SHP77 treated with DMSO at 0.1 percent for 48 hours (cell line): ENCODE data around the gene COLEC11.
A peak's percentile ranks its signal among the peaks of the same experiment; 100 is the strongest.
"Not testable (repeated sequence)": the region's sequence is repeated elsewhere in the genome, so short reads cannot be mapped to it uniquely, and the experiment has no call there.

Experiments
- DNase-seq: peaks from one replicate; lab custom pipeline; 2025; lab: John Stamatoyannopoulos, UW

COLEC11 gene

GRCh38 chr2:3654531-3655225 is 59.8 kb downstream of the COLEC11 start:
- DNase-seq: no peak

DNA sequence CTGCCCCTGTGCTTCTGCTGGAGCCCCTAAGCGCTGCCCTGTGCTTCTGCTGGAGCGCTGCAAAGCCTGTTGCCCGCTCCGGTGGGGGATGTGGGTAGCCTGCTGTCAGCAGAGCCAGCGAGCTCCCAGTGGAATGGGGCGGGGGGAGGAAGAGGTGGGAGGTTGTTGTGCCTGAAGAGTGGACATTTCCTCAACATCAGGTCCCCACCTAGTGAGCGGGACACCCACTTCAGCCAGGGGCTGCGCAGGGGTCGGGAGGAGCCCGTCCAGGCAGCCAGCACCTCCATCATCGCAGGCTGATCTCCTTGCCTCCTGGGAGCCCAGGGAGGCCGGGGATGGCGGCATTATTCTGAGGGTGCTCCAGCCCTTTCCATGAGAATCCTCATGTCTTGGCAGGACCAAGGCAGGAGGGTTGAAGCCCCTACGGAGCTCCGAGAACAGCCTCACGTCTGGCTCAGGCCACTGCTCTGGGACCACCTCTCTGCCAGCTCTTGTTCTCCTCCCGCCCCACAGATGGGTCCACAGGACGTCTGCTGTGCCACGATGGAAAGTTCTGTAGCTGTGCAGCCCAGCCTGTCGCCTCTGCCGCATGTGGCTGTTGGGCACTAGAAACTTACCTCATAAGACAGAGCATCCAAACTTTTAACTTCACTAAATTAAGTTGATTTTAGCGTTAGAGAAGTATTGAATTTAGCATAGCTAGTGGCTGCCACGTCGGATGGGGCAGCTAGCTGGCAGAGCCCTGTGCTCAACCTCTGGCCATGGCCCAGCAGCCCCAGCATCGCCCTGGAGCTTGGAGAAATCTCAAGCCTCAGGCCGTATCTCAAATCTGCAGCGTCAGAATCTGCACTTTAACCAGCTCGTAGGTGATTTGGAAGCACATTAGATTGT is 61.2 kb downstream of the COLEC11 start:
- no peak for DNase-seq

DNA sequence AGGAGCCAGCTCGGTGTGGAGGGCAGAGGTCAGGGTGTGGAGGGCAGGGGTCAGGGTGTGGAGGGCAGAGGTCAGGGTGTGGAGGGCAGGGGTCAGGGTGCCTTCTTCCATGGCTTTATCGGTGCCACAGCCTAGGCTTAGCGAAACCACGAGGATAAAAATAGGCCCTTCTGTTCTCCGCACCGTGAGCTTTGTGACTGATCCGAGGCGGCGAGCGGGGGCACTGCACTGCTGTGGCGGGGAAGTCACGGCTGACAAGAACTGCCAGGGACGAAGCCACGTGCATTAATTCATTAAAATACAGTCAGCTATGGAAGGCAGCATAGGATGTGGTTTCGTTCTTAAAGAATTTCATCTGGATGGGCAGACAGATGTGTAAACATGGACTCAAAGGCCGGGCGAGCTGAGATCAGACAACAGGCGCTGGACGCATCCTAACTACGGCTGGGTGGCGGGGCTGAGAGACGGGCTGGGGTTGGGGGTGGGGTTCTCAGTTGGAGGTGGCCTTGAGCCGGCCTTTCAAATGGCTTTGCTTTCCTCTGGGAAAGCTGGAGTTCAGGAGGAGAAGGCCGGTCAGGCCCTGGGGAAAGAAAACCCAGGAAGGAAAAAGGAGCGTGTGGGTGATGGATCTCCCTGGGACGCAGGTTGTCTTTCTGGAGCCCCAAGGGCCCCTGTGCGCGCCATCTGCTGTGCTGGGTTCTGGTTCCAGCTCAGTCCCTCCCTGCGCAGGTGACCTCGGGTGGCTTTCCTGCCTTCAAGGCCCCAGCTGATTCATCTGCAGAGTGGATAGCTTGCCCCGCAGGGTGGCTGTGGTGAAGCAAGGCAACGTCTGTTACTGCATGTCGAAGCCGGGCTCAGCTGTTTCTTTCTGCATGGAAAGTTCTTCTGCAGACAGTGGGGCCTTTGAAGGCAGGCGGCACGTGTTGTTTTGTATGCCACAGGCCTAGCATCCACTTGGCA is 62.1 kb downstream of the COLEC11 start:
- no peak for DNase-seq

DNA sequence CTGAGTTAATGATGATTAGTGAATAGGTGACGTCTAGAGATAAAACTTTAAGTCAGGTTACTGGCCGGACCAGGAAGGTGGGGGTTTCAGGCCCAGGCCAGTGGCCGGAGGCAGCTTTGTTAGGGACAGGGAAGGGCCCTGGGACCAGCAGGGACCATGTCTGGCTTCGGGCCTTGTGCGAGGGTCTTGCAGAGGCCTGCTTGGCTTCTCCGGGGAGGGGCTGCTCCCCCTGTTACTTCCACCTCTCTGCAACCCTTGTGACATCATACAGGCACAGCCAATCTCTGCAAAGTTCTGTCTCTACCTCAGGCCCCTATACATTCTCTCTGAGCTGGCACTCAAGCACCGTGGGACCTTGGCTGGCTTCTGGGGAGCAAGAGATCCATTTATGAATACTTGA is 63.0 kb downstream of the COLEC11 start, which contains the start of gene ALLC:
ALLC (plus strand) TSS at position 320 of the 400 bp plus-strand sequence. CDS start 12,958 bp downstream, outside the sequence.
- no peak for DNase-seq

DNA sequence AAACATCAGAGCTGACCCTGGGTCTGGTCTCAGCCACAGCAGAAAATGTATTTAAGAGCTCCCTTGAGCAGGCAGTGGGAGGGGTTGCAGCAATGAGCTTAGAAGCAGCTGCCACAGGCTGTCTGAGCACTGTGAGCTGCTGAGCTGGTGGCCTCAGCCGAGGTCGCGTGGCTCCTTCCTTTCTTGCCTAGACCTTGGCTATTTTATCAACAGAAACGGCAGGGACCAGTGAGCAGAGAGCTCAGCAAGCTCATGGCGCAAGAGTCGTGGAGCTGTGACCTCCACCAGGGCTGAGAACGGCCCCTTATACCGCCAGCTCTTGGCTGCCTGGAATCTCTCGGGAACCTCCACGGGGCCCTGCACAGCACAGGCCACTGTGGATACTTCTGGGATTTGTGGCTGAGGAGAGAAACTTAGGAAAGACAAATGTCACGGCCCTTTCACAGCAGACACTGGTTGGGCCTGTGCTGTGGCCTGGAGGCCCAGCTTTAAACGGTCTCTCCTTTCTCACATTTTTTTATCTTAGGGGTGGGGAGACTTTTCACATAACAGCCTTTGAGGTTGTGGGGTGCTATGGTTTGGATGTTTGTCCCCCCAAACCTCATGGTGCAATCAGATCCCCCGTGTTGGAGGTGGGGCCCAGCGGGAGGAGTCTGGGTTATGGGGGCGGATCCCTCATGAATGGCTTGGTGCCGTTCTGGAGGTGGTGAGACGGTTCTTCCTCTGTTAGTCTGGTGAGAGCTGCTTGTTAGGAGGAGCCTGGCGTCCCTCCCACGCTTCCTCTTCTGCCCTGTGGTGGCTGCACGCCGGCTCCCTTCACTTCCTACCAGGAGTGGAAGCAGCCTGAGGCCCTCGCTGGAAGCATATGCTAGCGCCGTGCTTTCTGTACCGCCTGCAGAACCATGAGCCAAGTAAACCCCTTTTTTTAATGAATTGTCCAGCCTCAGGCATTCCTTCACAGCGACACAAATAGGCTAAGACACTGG is 64.8 kb downstream of the COLEC11 start:
- DNase-seq: peak; percentile 49

DNA sequence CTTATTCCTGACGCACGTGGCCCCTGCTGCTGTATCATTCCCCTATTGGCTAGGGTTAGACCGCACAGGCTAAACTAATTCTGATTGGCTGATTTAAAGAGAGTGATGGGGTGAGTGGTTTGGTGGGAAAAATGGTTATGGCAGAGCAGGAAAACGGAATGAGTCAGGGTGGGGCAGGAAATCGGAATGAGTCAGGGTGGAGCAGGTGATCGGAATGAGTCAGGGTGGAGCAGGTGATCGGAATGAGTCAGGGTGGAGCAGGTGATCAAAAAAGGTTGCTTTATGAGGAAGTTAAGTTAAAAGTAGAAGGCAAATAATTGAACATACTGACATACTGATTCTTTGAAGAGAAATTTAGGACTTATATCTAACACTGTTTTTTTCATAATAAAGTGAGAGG is 65.7 kb downstream of the COLEC11 start:
- not testable (repeated sequence) for DNase-seq

DNA sequence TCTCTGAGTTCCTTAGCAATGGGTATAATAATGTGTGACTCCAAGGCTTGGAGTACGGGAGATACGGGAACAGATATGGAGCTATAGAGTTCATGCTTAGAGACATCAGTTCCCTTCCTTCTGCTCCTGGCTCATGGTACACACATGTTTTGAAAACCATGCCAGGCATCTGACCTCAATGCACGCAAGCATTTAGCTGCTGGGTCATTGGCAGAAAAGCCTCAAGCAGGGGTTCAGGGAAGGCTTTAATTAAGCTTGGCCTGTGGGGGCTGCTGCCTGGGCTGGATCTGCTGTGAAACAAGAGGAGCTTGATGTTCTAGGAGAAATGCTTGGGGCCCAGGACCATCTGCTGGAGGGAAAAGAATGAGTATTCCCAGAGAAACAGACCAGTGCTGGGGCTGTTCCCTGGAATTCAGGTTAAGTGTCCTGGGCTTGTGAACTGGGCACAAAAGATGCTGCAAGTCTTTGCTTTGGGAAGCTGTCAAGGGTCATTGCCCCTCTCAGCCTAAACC is 66.3 kb downstream of the COLEC11 start:
- no peak for DNase-seq

DNA sequence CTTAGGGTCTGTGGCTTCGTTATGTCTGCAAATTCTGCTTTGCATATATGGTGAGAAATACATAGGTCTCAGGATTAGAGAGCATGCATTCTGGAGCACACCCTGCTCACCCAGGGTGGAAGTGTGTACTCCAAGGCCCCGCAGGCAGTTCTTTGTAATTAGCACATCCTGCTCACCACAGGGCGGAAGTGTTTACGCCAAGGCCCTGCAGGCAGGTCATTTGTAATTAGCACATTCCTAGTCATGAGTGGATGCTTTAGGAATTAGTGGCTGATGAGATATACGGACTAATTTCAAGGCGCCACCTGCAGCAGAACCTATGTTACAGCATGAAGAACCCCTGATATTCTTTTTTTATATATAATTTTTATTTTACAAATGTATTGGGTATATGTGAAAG is 67.3 kb downstream of the COLEC11 start:
- DNase-seq: no peak

GRCh38 chr2:3664118-3664517 is 69.2 kb downstream of the COLEC11 start:
- no peak for DNase-seq

GRCh38 chr2:3664925-3665324 is 70.0 kb downstream of the COLEC11 start:
- DNase-seq: no peak

DNA sequence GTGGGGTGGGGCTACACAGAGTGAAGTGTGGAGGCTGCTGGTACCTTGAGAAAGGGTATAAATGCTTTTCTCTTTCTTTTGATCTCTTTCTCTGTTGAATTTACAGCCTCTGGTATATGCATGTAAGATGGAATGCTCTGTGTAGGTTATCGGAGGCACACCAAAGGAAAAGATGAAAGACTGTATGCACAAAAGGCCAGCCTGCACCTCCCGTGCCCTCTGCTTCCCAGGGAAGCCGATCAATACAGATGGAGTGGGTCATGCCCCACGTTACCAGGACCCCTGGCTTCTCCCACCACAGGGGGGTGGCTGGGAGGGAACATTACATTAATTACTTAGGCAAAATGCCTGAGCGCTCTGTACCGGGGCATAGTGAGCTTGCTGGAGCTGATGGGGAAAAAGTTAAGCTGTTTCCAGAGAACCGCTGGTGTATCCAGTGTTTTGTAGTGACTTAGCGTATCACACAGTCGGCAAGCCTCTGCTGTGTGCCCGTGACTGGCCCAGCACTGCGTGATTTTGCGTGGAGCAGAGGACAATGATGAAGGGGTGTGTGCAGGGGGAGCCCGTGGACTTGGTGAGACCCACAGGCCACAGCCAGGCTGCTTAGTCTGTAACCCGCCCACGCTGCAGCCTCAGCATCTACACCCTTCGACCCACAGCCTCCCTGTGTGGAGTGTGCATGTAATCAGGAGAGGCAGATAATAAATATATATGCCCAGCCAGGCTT is 71.1 kb downstream of the COLEC11 start:
- DNase-seq: no peak

GRCh38 chr2:3666613-3666975 is 71.7 kb downstream of the COLEC11 start:
- no peak for DNase-seq

GRCh38 chr2:3667151-3667631 is 72.3 kb downstream of the COLEC11 start:
- DNase-seq: peak; percentile 89

DNA sequence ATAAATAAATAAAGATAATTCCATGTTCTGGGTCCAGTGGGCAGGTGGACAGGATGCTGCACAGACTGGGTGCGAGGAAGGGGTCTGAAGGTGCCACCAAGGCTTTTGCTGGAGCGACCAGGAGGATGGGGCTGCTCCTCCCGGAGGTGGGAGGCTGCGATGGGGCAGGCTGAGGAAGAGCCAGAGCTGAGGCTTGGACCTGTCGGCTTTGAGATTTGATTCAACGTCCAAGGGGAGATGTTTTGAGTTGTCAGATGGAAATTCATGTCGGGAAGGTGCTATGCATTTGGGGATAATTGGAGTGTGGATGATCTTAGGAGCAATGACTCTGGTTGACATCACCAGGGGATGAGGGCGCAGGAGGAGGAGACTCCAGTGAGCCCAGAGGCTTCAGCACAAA is 74.7 kb downstream of the COLEC11 start:
- no peak for DNase-seq

DNA sequence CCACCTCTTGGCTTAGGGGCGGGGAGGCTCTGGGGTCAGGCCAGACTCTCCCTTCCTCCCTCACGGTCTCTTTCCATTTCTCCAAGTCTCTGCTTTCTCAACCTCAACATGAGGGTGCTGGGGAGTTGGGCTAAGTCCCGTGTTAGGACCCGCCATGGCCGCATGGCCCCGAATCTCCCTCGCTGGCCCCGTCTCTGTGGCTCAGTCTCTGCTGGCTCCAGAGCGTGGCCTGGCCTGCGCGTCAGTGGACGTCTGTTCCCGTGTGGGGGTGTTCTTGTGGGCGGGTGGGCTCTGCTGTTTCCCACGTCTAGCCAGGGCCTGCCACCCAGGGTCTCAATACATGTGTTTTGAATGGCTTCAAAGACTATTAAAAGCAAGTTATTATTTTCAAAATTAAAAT is 75.5 kb downstream of the COLEC11 start:
- DNase-seq: no peak

- no peak for DNase-seq
Measured at GRCh38 chr2:3670941-3671340, 76.0 kb downstream of the COLEC11 start.

DNA sequence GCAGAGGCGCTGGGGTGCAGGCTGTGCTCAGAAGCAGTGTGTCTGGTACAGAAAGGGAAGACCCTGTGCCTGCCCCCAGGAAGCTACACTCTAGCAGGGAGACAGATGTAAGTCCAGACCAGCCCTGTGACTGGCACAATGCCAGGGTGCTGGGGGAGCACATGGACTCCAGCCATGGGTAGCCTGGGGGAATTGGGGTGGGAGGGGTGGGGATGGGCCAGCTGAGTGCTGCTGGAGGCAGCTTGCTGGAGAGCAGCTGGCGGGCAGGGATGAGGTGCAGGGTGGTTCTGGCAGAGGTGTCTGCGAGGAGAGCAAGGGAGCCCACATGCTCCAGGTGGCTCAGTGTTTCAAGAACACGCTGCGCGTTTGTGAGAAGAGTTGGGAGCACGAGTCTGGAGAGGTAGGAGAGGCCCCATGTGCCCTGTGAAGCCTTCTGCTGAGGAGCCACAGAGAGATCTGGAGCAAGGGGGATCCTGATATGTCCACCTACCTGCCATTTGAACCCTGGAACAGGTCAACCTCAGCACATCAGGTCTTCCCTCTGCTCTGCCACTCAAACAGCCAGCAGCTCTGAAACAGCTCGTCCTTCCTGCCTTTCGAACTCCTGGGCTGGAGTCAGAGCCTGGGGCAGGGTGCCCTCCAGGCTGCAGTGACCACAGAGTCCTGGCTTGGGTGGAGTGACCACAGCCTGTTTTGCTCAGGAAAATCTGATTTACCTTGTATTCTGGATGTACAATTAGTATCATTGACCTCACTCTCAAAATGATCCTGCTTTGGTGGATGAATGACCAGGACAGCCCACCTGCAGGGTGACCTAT is 78.2 kb downstream of the COLEC11 start:
- no peak for DNase-seq

DNA sequence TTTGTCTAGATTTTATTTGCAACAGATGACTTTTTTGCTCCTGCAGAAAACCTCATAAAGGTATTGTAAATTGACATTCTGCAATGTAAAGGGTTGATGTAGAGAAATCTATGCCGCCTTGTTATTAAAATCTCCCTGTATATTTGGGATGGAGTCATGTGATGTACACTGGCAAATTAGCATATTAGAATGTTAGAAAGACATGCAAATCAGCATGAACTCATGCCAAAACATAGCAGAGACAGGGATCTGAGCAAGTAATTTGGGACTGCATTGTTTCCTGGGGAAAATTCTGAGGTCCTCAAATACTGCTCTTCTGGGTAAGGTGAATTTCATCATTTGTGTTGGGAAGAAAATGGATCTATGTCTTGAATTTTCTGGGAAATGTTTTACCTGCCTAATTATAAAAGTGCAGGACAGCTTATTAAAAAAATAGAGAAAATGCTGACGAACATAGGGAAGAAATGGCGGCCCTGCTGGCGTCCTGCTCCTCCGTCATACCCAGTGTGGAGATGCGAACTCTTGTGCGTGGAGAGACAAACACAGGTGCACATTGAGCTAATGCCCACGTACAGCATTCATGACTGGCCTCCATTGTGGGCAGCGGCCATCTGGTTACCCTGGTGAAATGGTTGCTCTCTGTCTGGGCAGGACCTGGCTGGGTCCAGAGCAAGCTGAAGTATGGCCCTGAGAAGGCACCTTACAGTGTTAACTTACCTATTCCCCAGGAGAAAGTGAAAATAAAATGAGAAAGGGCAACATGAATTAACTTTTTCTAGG is 79.3 kb downstream of the COLEC11 start:
- DNase-seq: no peak
